ENCODE measurements around the gene WFDC6.

Gene WFDC6

DNA sequence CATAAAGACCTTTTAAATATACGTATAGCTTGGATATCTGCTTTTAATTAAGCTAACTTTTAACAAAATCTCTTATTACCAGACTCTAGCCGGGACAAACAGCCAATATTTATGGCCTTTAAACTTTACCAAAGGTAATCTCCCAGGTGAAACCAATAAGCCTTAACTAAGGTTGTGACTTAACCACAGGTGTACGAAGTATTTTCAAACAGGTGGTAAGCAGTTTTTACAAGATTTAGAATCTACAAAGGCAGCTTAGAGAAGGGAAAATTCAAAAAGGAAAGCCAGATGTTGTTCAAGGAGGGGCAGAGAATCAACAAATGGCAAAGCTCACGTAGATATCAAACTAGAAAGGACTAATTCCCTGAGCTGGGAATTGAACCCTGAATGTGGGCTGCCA, 53.9 kb downstream of the WFDC6 start:
- ChIA-PET CTCF (interaction anchor here (0.7 to 1.4 kb wide), 4 partner anchors 13 to 123 kb away, joined by 3 to 7 read pairs (median 4); partner anchors contain the start of genes SYS1 and WFDC2), POLR2A (ENCODE audit: low non-redundant PET) (no interaction called here)
- H3K27ac ChIP-seq, result no peak overlapping the region
- no peak for TF ChIP-seq CTCF (conservative IDR thresholded peaks at IDR 0.05; ENCODE audit: low read depth)
- DNase-seq (ENCODE audit: low spot score), result no peak

DNA sequence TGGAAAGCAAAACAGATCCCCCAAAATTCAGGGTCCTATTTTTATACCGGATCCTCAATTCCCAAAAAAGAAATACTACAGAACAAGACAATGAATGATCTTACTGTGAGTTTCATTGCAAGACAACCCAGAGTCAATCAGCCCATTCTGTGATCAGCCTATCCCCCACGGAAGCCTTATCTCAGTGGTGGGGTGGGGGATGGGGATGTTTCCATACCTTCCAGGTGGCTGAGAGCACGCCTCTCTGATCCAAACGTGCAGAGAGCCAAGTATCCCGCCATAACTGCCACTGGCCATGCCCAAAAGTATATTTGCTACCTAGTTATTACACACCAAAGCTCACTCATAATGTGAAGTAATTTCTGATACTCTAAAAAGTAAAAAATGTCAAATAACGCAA, 54.6 kb downstream of the WFDC6 start:
- no peak for DNase-seq (ENCODE audit: low spot score)
- CTCF ChIA-PET, result interaction anchor here (0.8 kb wide), 1 partner anchor 19 kb away, joined by 3 read pairs; no protein-coding TSS in a partner anchor
- no peak overlapping the region for H3K27ac ChIP-seq
- POLR2A ChIA-PET (ENCODE audit: low non-redundant PET), result no interaction called here
- no peak for TF ChIP-seq CTCF (conservative IDR thresholded peaks at IDR 0.05; ENCODE audit: low read depth)
